Breast epithelium (tissue), 4 donors: ENCODE data around the gene IMMP2L. TPM values are rescaled to one million over a fixed set of nuclear protein-coding genes. Genes with fewer than 3 reads are reported as not detected.

ENCODE experiments used
- DNase-seq, 2 donors: peaks; one replicate each; pipeline ENCODE4 v3.0.0-alpha.2; 2019; ENCODE audit warnings: low spot score in 2 of 2
- H3K27ac ChIP-seq, 2 donors: fragments of 200-600 bp; sonication (generic) in 1 of 2; one replicate each; pipeline ENCODE4 v1.5.1; 2016 to 2019; ENCODE audit warnings: mild to moderate bottlenecking in 1 of 2
- H3K27me3 ChIP-seq, 2 donors: fragments of 200-600 bp; sonication (generic) in 1 of 2; one replicate each; pipeline versions ENCODE4 v1.5.1 to v1.6.0; 2017 to 2019; ENCODE audit warnings: control low read depth in 1 of 2, mild to moderate bottlenecking in 1 of 2
- H3K36me3 ChIP-seq: fragments of 200-600 bp; one replicate; pipeline ENCODE4 v1.5.1; 2019
- H3K4me1 ChIP-seq, 2 donors: fragments of 200-600 bp; sonication (generic); one replicate each; pipeline ENCODE4 v1.5.1; 2016 to 2019; ENCODE audit warnings: control low read depth in 1 of 2
- H3K4me3 ChIP-seq, 3 donors: fragments of 200-600 bp; sonication (generic); 1 replicate in 2 of 3; 2 replicates in 1 of 3; pipeline ENCODE4 v1.5.1; 2016 to 2019; ENCODE audit warnings: mild to moderate bottlenecking in 3 of 3, moderate library complexity in 2 of 3
- H3K9me3 ChIP-seq, 2 donors: fragments of 200-600 bp; sonication (generic) in 1 of 2; one replicate each; pipeline ENCODE4 v1.5.1; 2016 to 2019; ENCODE audit warnings: control low read depth in 1 of 2
- CTCF ChIP-seq, 3 donors: fragments of 450-650 bp; IDR thresholded peaks; one replicate each; pipeline ENCODE4 v1.5.1; 2016 to 2017; ENCODE audit warnings: antibody characterized with exemption in 3 of 3, mild to moderate bottlenecking in 3 of 3, moderate library complexity in 3 of 3
- POLR2A ChIP-seq: fragments of 450-650 bp; IDR thresholded peaks from one replicate; pipeline ENCODE4 v1.6.1; 2016; ENCODE audit warnings: antibody characterized with exemption, mild to moderate bottlenecking, moderate library complexity
- POLR2AphosphoS5 ChIP-seq, 3 donors: sonication (generic); formaldehyde crosslinking; IDR thresholded peaks; one replicate each; pipeline ENCODE4 v1.6.1; 2017; ENCODE audit warnings: antibody characterized with exemption in 3 of 3
- intact Hi-C: fragments of 100-400 bp; cut with DNase I; formaldehyde crosslinking; loops from one replicate; pipeline ENCODE4 v1.15.1; 2023; ENCODE audit warnings: low total_unique reads
- total RNA-seq, 3 donors: library from RNA; depleted of rRNA; stranded (reverse); fragments of >200 nt; gene quantifications; one replicate each; pipeline ENCODE4 v1.1.0, GENCODE V29; 2016

IMMP2L gene
- total RNA-seq, 3 donors from 2014 or later: 19.8 to 39.7 (median 30.8) TPM

- TF ChIP-seq POLR2A (no peak), POLR2AphosphoS5 (IDR thresholded peaks at IDR 0.05) (no peak), CTCF (IDR thresholded peaks at IDR 0.05) (no peak)
- Histone ChIP-seq H3K36me3 (no peaks in the 10 kb centered on the region), H3K9me3 (no peaks in the 10 kb centered on the region), H3K27me3 (no peaks in the 10 kb centered on the region), H3K27ac (no peak overlapping the region), H3K4me3 (no peak overlapping the region), H3K4me1 (no peaks in the 10 kb centered on the region)
- no peak for DNase-seq
- intact Hi-C loops: no loop called here
These were observed 727.1 kb downstream of the IMMP2L start for GRCh38 chr7:110835218-110835617.

GRCh38 chr7:110831419-110831818 lies 730.9 kb downstream of the IMMP2L start:
- no peak for DNase-seq
- Histone ChIP-seq H3K27ac (no peak overlapping the region), H3K27me3 (no peaks in the 10 kb centered on the region), H3K4me1 (no peaks in the 10 kb centered on the region), H3K4me3 (no peak overlapping the region), H3K36me3 (no peaks in the 10 kb centered on the region), H3K9me3 (no peaks in the 10 kb centered on the region)
- no peak for TF ChIP-seq CTCF (IDR thresholded peaks at IDR 0.05)
- no peak for TF ChIP-seq POLR2AphosphoS5 (IDR thresholded peaks at IDR 0.05)
- no peak for TF ChIP-seq POLR2A
- intact Hi-C loops: no loop called here

GRCh38 chr7:110830778-110831177 lies 731.5 kb downstream of the IMMP2L start:
- Histone ChIP-seq H3K4me1 (no peaks in the 10 kb centered on the region), H3K27me3 (no peaks in the 10 kb centered on the region), H3K9me3 (no peaks in the 10 kb centered on the region), H3K4me3 (no peak overlapping the region), H3K36me3 (no peaks in the 10 kb centered on the region), H3K27ac (peak overlapping the region in 1 of 2 donors; percentile 35)
- no peak for TF ChIP-seq CTCF (IDR thresholded peaks at IDR 0.05)
- TF ChIP-seq POLR2A: no peak
- TF ChIP-seq POLR2AphosphoS5 (IDR thresholded peaks at IDR 0.05): no peak
- DNase-seq: no peak
- intact Hi-C loops: no loop called here

GRCh38 chr7:110827936-110828335 lies 734.4 kb downstream of the IMMP2L start:
- H3K4me1 ChIP-seq: no peaks in the 10 kb centered on the region
- H3K27me3 ChIP-seq: no peaks in the 10 kb centered on the region
- H3K36me3 ChIP-seq: no peaks in the 10 kb centered on the region
- intact Hi-C loops: no loop called here
- DNase-seq: no peak
- no peak overlapping the region for H3K27ac ChIP-seq
- no peak overlapping the region for H3K4me3 ChIP-seq
- TF ChIP-seq CTCF (IDR thresholded peaks at IDR 0.05): no peak
- H3K9me3 ChIP-seq: no peaks in the 10 kb centered on the region

GRCh38 chr7:110827287-110827855 lies 734.9 kb downstream of the IMMP2L start:
- intact Hi-C loops: no loop called here
- no peak overlapping the region for H3K27ac ChIP-seq

More at GRCh38 chr7:110827287-110827855, 734.9 kb downstream of the IMMP2L start:
- Histone ChIP-seq H3K4me1 (no peaks in the 10 kb centered on the region), H3K27me3 (no peaks in the 10 kb centered on the region), H3K9me3 (no peaks in the 10 kb centered on the region), H3K36me3 (no peaks in the 10 kb centered on the region), H3K4me3 (no peak overlapping the region)
- TF ChIP-seq CTCF (IDR thresholded peaks at IDR 0.05) (no peak), POLR2A (no peak), POLR2AphosphoS5 (IDR thresholded peaks at IDR 0.05) (no peak)
- DNase-seq: no peak
